Mucosa of descending colon (tissue), 3 donors: Measurements from ENCODE around the gene FAM50A. TPM values are rescaled to one million over a fixed set of nuclear protein-coding genes. Genes with fewer than 3 reads are reported as not detected.

Source experiments
- ATAC-seq: fragments of 200-7000 bp; cut with Tn5 transposase; one replicate; pipeline ENCODE4 v1.9.1; 2020; ENCODE audit warnings: mild to moderate bottlenecking, moderate library complexity
- DNase-seq, 3 donors: peaks; one replicate each; pipeline ENCODE4 v3.0.0-alpha.2; 2020
- H3K36me3 ChIP-seq: fragments of 200-600 bp; one replicate; pipeline ENCODE4 v1.8.0; 2021; ENCODE audit warnings: low read depth, mild to moderate bottlenecking
- H3K4me1 ChIP-seq: fragments of 200-600 bp; one replicate; pipeline ENCODE4 v1.8.0; 2021; ENCODE audit warnings: low read depth, mild to moderate bottlenecking
- H3K4me3 ChIP-seq: fragments of 200-600 bp; one replicate; pipeline ENCODE4 v1.8.0; 2021; ENCODE audit warnings: mild to moderate bottlenecking
- H3K9me3 ChIP-seq: fragments of 200-600 bp; one replicate; pipeline ENCODE4 v1.8.0; 2021; ENCODE audit warnings: mild to moderate bottlenecking
- CTCF ChIP-seq: fragments of 200-600 bp; IDR thresholded peaks from one replicate; pipeline ENCODE4 v1.8.0; 2022; ENCODE audit warnings: antibody characterized with exemption, mild to moderate bottlenecking
- intact Hi-C, 2 donors: fragments of 100-400 bp; cut with DNase I in 1 of 2; cut with micrococcal nuclease in 1 of 2; formaldehyde crosslinking; loops; one replicate each; pipeline versions ENCODE4 v1.11.0 to v1.11.1; 2022; cut with DNase I, micrococcal nuclease
- total RNA-seq, 3 donors: library from RNA; stranded (reverse); fragmentation: NEBNext Ultra II Directional in 2 of 3; extraction: Animal tissue kit (Norgen Biotek cat#: 25700) in 2 of 3; gene quantifications; one replicate each; pipeline versions ENCODE4 v1.2.1 to v1.2.4, GENCODE V29; 2021 to 2023
- donor health status: DM: no; HTN: no; CAD: no; lungs with moderate emphysema.
- donor health status: DM: no; HTN: no; CAD: no.
- donor health status: DM: no; HTN: yes; CAD: no.

Gene FAM50A
- total RNA-seq, 3 donors from 2014 or later = 46.2 to 65.1 (median 50.5) TPM

GRCh38 chrX:154419189-154419588, 24.8 kb upstream of the FAM50A start:
- intact Hi-C loops = no loop called here
- Histone ChIP-seq H3K4me3 (no peak overlapping the region), H3K36me3 (no peaks in the 10 kb centered on the region)

GRCh38 chrX:154419688-154420401, 24.1 kb upstream of the FAM50A start:
- H3K36me3 ChIP-seq = no peaks in the 10 kb centered on the region
- ATAC-seq = no peak
- no peak for TF ChIP-seq CTCF
- no peaks in the 10 kb centered on the region for H3K9me3 ChIP-seq
- no peaks in the 10 kb centered on the region for H3K4me1 ChIP-seq
- DNase-seq = no peak
- intact Hi-C loops = no loop called here
- no peak overlapping the region for H3K4me3 ChIP-seq

More at GRCh38 chrX:154419189-154419588, 24.8 kb upstream of the FAM50A start:
- DNase-seq (no peak), ATAC-seq (no peak)
- H3K4me1 ChIP-seq = no peaks in the 10 kb centered on the region
- H3K9me3 ChIP-seq = no peaks in the 10 kb centered on the region
- no peak for TF ChIP-seq CTCF

- Histone ChIP-seq H3K4me3 (no peak overlapping the region), H3K4me1 (no peaks in the 10 kb centered on the region), H3K9me3 (no peaks in the 10 kb centered on the region), H3K36me3 (no peaks in the 10 kb centered on the region)
- intact Hi-C loops = no loop called here
- ATAC-seq (peak; percentile 16), DNase-seq (no peak)
- no peak for TF ChIP-seq CTCF
Measured at GRCh38 chrX:154420402-154420756, 23.6 kb upstream of the FAM50A start.

- H3K9me3 ChIP-seq = no peaks in the 10 kb centered on the region
- intact Hi-C loops = no loop called here
- TF ChIP-seq CTCF = no peak
- ATAC-seq = no peak
- H3K4me3 ChIP-seq = no peak overlapping the region
- no peaks in the 10 kb centered on the region for H3K36me3 ChIP-seq
- H3K4me1 ChIP-seq = no peaks in the 10 kb centered on the region
- DNase-seq = no peak
Measured at GRCh38 chrX:154426916-154427770, 16.8 kb upstream of the FAM50A start.

GRCh38 chrX:154428176-154429171, 15.5 kb upstream of the FAM50A start, which contains the start of gene ATP6AP1:
Gene ATP6AP1, plus strand, starts transcription at chrX:154428677. Its CDS starts 16 bp downstream, at chrX:154428693.
- peak within 1 kb of the TSS; percentile 36 for H3K4me3 ChIP-seq
- H3K4me1 ChIP-seq = no peaks in the 10 kb centered on the region
- no peaks in the 10 kb centered on the region for H3K36me3 ChIP-seq
- DNase-seq (peak; percentile 90 to 96 (median 93)), ATAC-seq (peak; percentile 98)
- TF ChIP-seq CTCF = no peak
- intact Hi-C loops = no loop called here
- H3K9me3 ChIP-seq = no peaks in the 10 kb centered on the region
